K562 (cell line): ENCODE measurements around the gene ADNP. TPM values are rescaled to one million over a fixed set of nuclear protein-coding genes. Genes with fewer than 3 reads are reported as not detected.

Experiments used
- ATAC-seq: fragments of 200-7000 bp; cut with Tn5 transposase; 3 replicates; pipeline ENCODE4 v1.9.1; 2020; ENCODE audit warnings: moderate library complexity
- BruUV-seq: library from RNA; stranded (reverse); fragments of 400-500 nt; replicated peaks from 2 replicates; lab custom pipeline; 2021; lab: Mats Ljungman, UMichigan
- CTCF ChIA-PET: fragments of 300-600 bp; formaldehyde crosslinking; extraction: SDS; loops from one replicate; lab custom pipeline; 2021; ENCODE audit warnings: low intra/inter-chr PET ratio; lab: Yijun Ruan, JAX
- POLR2A ChIA-PET: fragments of 300-600, 350-650 bp; sonication (Branson Sonifier 250); formaldehyde crosslinking; extraction: SDS; loops from one replicate; lab custom pipeline; 2021; ENCODE audit warnings: antibody characterized with exemption, inconsistent platforms; lab: Yijun Ruan, JAX
- DNase-seq, 4 experiments: peaks; one replicate each; pipeline versions ENCODE4 v3.0.0 to v3.0.0-alpha.2; 2011 to 2018; ENCODE audit warnings: low spot score in 3 of 4, mixed read lengths in 3 of 4; ENCODE audit errors: extremely low read depth in 1 of 4
- FAIRE-seq: peaks from 2 replicates; lab custom pipeline; 2011; peaks lifted over from hg19 to GRCh38; lab: Jason Lieb, UNC
- H2AFZ ChIP-seq: 2 replicates; pipeline ENCODE4 v1.6.0; 2011; ENCODE audit warnings: low read depth, low read length, control low read depth, inconsistent platforms
- H3K27ac ChIP-seq: fragments of 200-600 bp; 3 replicates; pipeline ENCODE4 v1.8.0; 2011; ENCODE audit warnings: low read depth, mild to moderate bottlenecking, control low read depth, inconsistent platforms, low read length, moderate library complexity, mixed read lengths; ENCODE audit errors: extremely low read depth
- H3K27me3 ChIP-seq, 2 experiments: fragments of 300-600 bp in 1 of 2; 2 replicates in 1 of 2; 3 replicates in 1 of 2; pipeline versions ENCODE4 v1.6.0 to v1.8.0; 2011; ENCODE audit warnings: inconsistent platforms in 2 of 2, low read length in 2 of 2, mild to moderate bottlenecking in 1 of 2, mixed read lengths in 1 of 2, moderate library complexity in 1 of 2; ENCODE audit not compliant: control insufficient read depth in 2 of 2, insufficient read depth in 2 of 2
- H3K36me3 ChIP-seq: fragments of 300-600 bp; 3 replicates; pipeline ENCODE4 v1.8.0; 2011; ENCODE audit warnings: mild to moderate bottlenecking, low read length, inconsistent platforms; ENCODE audit not compliant: control insufficient read depth, insufficient read depth
- H3K4me1 ChIP-seq, 2 experiments: fragments of 200-600 bp in 1 of 2; replicated peaks in 1 of 2; 2 replicates in 1 of 2; 3 replicates in 1 of 2; pipeline versions ENCODE4 v1.5.1 to v1.8.0; 2011; ENCODE audit warnings: inconsistent platforms in 2 of 2, low read length in 2 of 2, mild to moderate bottlenecking in 1 of 2, mixed read lengths in 1 of 2, moderate library complexity in 1 of 2; ENCODE audit not compliant: control insufficient read depth in 2 of 2, insufficient read depth in 2 of 2
- H3K4me2 ChIP-seq: 2 replicates; pipeline ENCODE4 v1.6.1; 2011; ENCODE audit warnings: low read length, control low read depth, inconsistent platforms, mixed read lengths; ENCODE audit not compliant: insufficient read depth
- H3K4me3 ChIP-seq: fragments of 200-600 bp; sonication (generic), shearing (Covaris generic); 2 replicates; pipeline ENCODE4 v1.5.1; 2016; ENCODE audit warnings: control low read depth, inconsistent platforms
- H3K79me2 ChIP-seq: fragments of 200-600 bp; 3 replicates; pipeline ENCODE4 v1.8.0; 2011; ENCODE audit warnings: low read length, inconsistent platforms; ENCODE audit not compliant: control insufficient read depth, insufficient read depth
- H3K9ac ChIP-seq, 2 experiments: 2 replicates each; pipeline versions ENCODE4 v1.6.0 to v1.6.1; 2011; ENCODE audit warnings: low read depth in 2 of 2, low read length in 2 of 2, control low read depth in 1 of 2, inconsistent platforms in 1 of 2, mild to moderate bottlenecking in 1 of 2, mixed read lengths in 1 of 2; ENCODE audit not compliant: insufficient read depth in 1 of 2
- H3K9me1 ChIP-seq: one replicate; pipeline ENCODE4 v1.6.0; 2011; ENCODE audit warnings: inconsistent platforms, mild to moderate bottlenecking, low read length, moderate library complexity; ENCODE audit not compliant: control insufficient read depth, insufficient read depth
- H3K9me3 ChIP-seq: replicated peaks from 2 replicates; pipeline ENCODE4 v1.5.1; 2011; ENCODE audit warnings: low read depth, low read length, inconsistent platforms; ENCODE audit not compliant: control insufficient read depth, insufficient read depth
- H4K20me1 ChIP-seq: replicated peaks from 2 replicates; pipeline ENCODE4 v1.6.1; 2011; ENCODE audit warnings: low read length, inconsistent platforms, mixed read lengths; ENCODE audit not compliant: control insufficient read depth, insufficient read depth
- ARID4B ChIP-seq: sonication (generic); formaldehyde crosslinking; IDR thresholded peaks from 2 replicates; pipeline ENCODE4 v1.8.0; 2022; ENCODE audit warnings: mild to moderate bottlenecking, missing genetic modification reagents
- PRDM10 ChIP-seq: fragments of 450-650 bp; IDR thresholded peaks from 2 replicates; pipeline ENCODE4 v1.6.1; 2018; ENCODE audit not compliant: partially characterized antibody
- WGBS: fragments of 100-300 bp; shearing (Covaris generic); methylation state at CpG from one replicate; pipeline ENCODE4 v1.1.6; 2016; ENCODE audit warnings: low coverage, mixed read lengths; ENCODE audit not compliant: insufficient coverage; ENCODE audit errors: missing lambda C conversion rate; 5-methylcytosine and 5-hydroxymethylcytosine counted together
- in situ Hi-C: fragments of 300-500 bp; cut with MboI; formaldehyde crosslinking; loops from 4 replicates; pipeline ENCODE4 v1.15.0; 2018; ENCODE audit warnings: inconsistent platforms, mixed read lengths
- intact Hi-C: fragments of 100-400 bp; cut with micrococcal nuclease; formaldehyde crosslinking; loops from 2 replicates; pipeline ENCODE4 v1.14.2; 2022
- polyA plus RNA-seq, 8 experiments: library from polyadenylated mRNA; depleted of rRNA in 4 of 8; stranded (reverse) in 5 of 8; unstranded in 3 of 8; fragments of >200 nt; fragmentation: Nextera tagmentation in 2 of 8; fragmentation: Illumina TruSeq in 1 of 8; extraction: Ambion mirVana in 2 of 8; extraction: Trizol in 1 of 8; gene quantifications; 2 replicates each; pipeline versions ENCODE4 v1.2.1 to v1.2.3, GENCODE V29; 2011 to 2014; ENCODE audit warnings: inconsistent platforms in 1 of 8, missing spikeins in 1 of 8
- total RNA-seq, 7 experiments: library from RNA; depleted of rRNA in 6 of 7; stranded (reverse); fragments of >200 nt in 6 of 7; fragmentation: Illumina TruSeq in 2 of 7; extraction: Trizol in 2 of 7; gene quantifications; 2 replicates each; pipeline versions ENCODE4 v1.2.1 to v1.2.3, GENCODE V29; 2011 to 2021; ENCODE audit warnings: low replicate concordance in 1 of 7

ADNP gene
- total and polyA plus RNA-seq, 9 of the 15 experiments (the other 6 are each of a cell fraction or from before 2014, with no cell fraction given), result 17.8 to 59.9 (median 25.3) TPM

GRCh38 chr20:50865114-50865513 lies 66.1 kb downstream of the ADNP start:
- CTCF ChIA-PET, result no interaction called here

More at GRCh38 chr20:50865114-50865513, 66.1 kb downstream of the ADNP start:
- in situ Hi-C loops (no loop called here), intact Hi-C loops (no loop called here)
- FAIRE-seq (no peak), ATAC-seq (no peak), DNase-seq (no peak)
- TF ChIP-seq PRDM10 (peak; percentile 92), ARID4B (CRISPR knock-in tag) (no peak)
- Histone ChIP-seq H3K79me2 (no peaks in the 10 kb centered on the region), H4K20me1 (no peaks in the 10 kb centered on the region; the same call in 1 of the 2 replicates), H3K9me1 (no peaks in the 10 kb centered on the region), H2AFZ (no peak overlapping the region), H3K27ac (no peak overlapping the region), H3K27me3 (peaks cover 3 to 13% of the 10 kb centered on the region in 2 experiments; a peak in 2 of 5 replicates), H3K36me3 (no peaks in the 10 kb centered on the region), H3K4me3 (no peak overlapping the region), H3K9ac (no peak overlapping the region), H3K9me3 (no peaks in the 10 kb centered on the region), H3K4me1 (peaks cover 0 to 8% of the 10 kb centered on the region in 2 experiments; a peak in 2 of 5 replicates), H3K4me2 (no peak overlapping the region)
- POLR2A ChIA-PET, result interaction anchor here (0.9 to 1.5 kb wide), 3 partner anchors 9 to 66 kb away, joined by 3 to 7 read pairs (median 3); partner anchors contain the start of gene ADNP
- no TSS peak for BruUV-seq
- WGBS, result 28% methylated on average over 6 of the region's 6 CpGs
